ENCODE measurements around the gene BEST4. TPM values are rescaled to one million over a fixed set of nuclear protein-coding genes. Genes with fewer than 3 reads are reported as not detected.
"Not testable (repeated sequence)": the region's sequence is repeated elsewhere in the genome, so short reads cannot be mapped to it uniquely, and the experiment has no call there.

Gene BEST4
- total RNA-seq, 1 experiment from 2014 or later = not detected

- not testable (repeated sequence) for DNase-seq (ENCODE audit: low read depth in 1 of 2, low spot score in 2 of 2)
Observed at GRCh38 chr1:44824392-44824791, 36.4 kb upstream of the BEST4 start.

GRCh38 chr1:44822981-44823451, 35.0 kb upstream of the BEST4 start:
- no peak overlapping the region for H3K4me3 ChIP-seq
- H3K9me3 ChIP-seq (replicated peaks) = no peaks in the 10 kb centered on the region
- H3K27me3 ChIP-seq (replicated peaks) = no peaks in the 10 kb centered on the region
- H3K4me1 ChIP-seq (replicated peaks) = peaks cover 18% of the 10 kb centered on the region
- no peak for DNase-seq (ENCODE audit: low read depth in 1 of 2, low spot score in 2 of 2)
- H3K27ac ChIP-seq = no peak overlapping the region
- H3K36me3 ChIP-seq = peaks cover 7% of the 10 kb centered on the region

More at GRCh38 chr1:44824392-44824791, 36.4 kb upstream of the BEST4 start:
- H3K36me3 ChIP-seq; H3K4me1 ChIP-seq (replicated peaks); H3K27ac ChIP-seq; H3K27me3 ChIP-seq (replicated peaks); H3K9me3 ChIP-seq (replicated peaks); H3K4me3 ChIP-seq: not testable (repeated sequence)

GRCh38 chr1:44822131-44822701, 34.2 kb upstream of the BEST4 start:
- DNase-seq (ENCODE audit: low read depth in 1 of 2, low spot score in 2 of 2) = no peak
- Histone ChIP-seq H3K27me3 (replicated peaks) (no peaks in the 10 kb centered on the region), H3K4me1 (replicated peaks) (peaks cover 18% of the 10 kb centered on the region), H3K9me3 (replicated peaks) (no peaks in the 10 kb centered on the region), H3K27ac (no peak overlapping the region), H3K36me3 (peaks cover 7% of the 10 kb centered on the region), H3K4me3 (no peak overlapping the region)

GRCh38 chr1:44821240-44821715, 33.3 kb upstream of the BEST4 start:
- H3K27ac ChIP-seq = no peak overlapping the region
- no peak overlapping the region for H3K4me3 ChIP-seq
- no peak for DNase-seq (ENCODE audit: low read depth in 1 of 2, low spot score in 2 of 2)
- no peaks in the 10 kb centered on the region for H3K9me3 ChIP-seq (replicated peaks)
- H3K36me3 ChIP-seq = peaks cover 3% of the 10 kb centered on the region; the same call in 1 of the 2 replicates
- peaks cover 18% of the 10 kb centered on the region for H3K4me1 ChIP-seq (replicated peaks)
- H3K27me3 ChIP-seq (replicated peaks) = no peaks in the 10 kb centered on the region

- Histone ChIP-seq H3K36me3 (0 out of 2 replicates have a peak, but pooled peaks cover 3% of the 10 kb centered on the region), H3K4me3 (peak overlapping the region; percentile 21), H3K27ac (peak overlapping the region; percentile 100), H3K27me3 (replicated peaks) (no peaks in the 10 kb centered on the region), H3K4me1 (replicated peaks) (peaks cover 19% of the 10 kb centered on the region), H3K9me3 (replicated peaks) (no peaks in the 10 kb centered on the region)
- DNase-seq (ENCODE audit: low read depth in 1 of 2, low spot score in 2 of 2) = no peak
Observed at GRCh38 chr1:44820328-44821239, 32.6 kb upstream of the BEST4 start.

- Histone ChIP-seq H3K9me3 (replicated peaks) (no peaks in the 10 kb centered on the region), H3K4me3 (peak overlapping the region; percentile 21), H3K27ac (peak overlapping the region; percentile 100), H3K27me3 (replicated peaks) (no peaks in the 10 kb centered on the region), H3K36me3 (0 out of 2 replicates have a peak, but pooled peaks cover 3% of the 10 kb centered on the region), H3K4me1 (replicated peaks) (peaks cover 26% of the 10 kb centered on the region)
- peak; percentile 91 to 93 for DNase-seq (ENCODE audit: low read depth in 1 of 2, low spot score in 2 of 2)
Observed at GRCh38 chr1:44819608-44820327, 31.8 kb upstream of the BEST4 start.

GRCh38 chr1:44819196-44819607, 31.2 kb upstream of the BEST4 start:
- no peaks in the 10 kb centered on the region for H3K9me3 ChIP-seq (replicated peaks)
- peak overlapping the region; percentile 25 for H3K27ac ChIP-seq
- 0 out of 2 replicates have a peak, but pooled peaks cover 3% of the 10 kb centered on the region for H3K36me3 ChIP-seq
- no peaks in the 10 kb centered on the region for H3K27me3 ChIP-seq (replicated peaks)
- H3K4me1 ChIP-seq (replicated peaks) = peaks cover 26% of the 10 kb centered on the region
- DNase-seq (ENCODE audit: low read depth in 1 of 2, low spot score in 2 of 2) = no peak
- peak overlapping the region; percentile 7 for H3K4me3 ChIP-seq

- no peak overlapping the region for H3K27ac ChIP-seq
- no peaks in the 10 kb centered on the region for H3K9me3 ChIP-seq (replicated peaks)
- H3K4me3 ChIP-seq = no peak overlapping the region
- H3K27me3 ChIP-seq (replicated peaks) = no peaks in the 10 kb centered on the region
- peaks cover 26% of the 10 kb centered on the region for H3K4me1 ChIP-seq (replicated peaks)
- no peak for DNase-seq (ENCODE audit: low read depth in 1 of 2, low spot score in 2 of 2)
- H3K36me3 ChIP-seq = peaks cover 7% of the 10 kb centered on the region; the same call in 1 of the 2 replicates
Observed at GRCh38 chr1:44817771-44818495, 30.0 kb upstream of the BEST4 start.

- Histone ChIP-seq H3K4me1 (replicated peaks) (peaks cover 26% of the 10 kb centered on the region), H3K27me3 (replicated peaks) (no peaks in the 10 kb centered on the region), H3K27ac (no peak overlapping the region), H3K4me3 (no peak overlapping the region), H3K36me3 (peaks cover 6% of the 10 kb centered on the region; the same call in 1 of the 2 replicates), H3K9me3 (replicated peaks) (no peaks in the 10 kb centered on the region)
- DNase-seq (ENCODE audit: low read depth in 1 of 2, low spot score in 2 of 2) = no peak
Observed at GRCh38 chr1:44817307-44817706, 29.3 kb upstream of the BEST4 start.

- H3K4me1 ChIP-seq (replicated peaks) = peaks cover 36% of the 10 kb centered on the region
- not testable (repeated sequence) for H3K4me3 ChIP-seq; H3K9me3 ChIP-seq (replicated peaks); H3K36me3 ChIP-seq; H3K27me3 ChIP-seq (replicated peaks); DNase-seq (ENCODE audit: low read depth in 1 of 2, low spot score in 2 of 2); H3K27ac ChIP-seq
Observed at GRCh38 chr1:44815926-44816325, 28.0 kb upstream of the BEST4 start.

GRCh38 chr1:44812822-44813543, 25.0 kb upstream of the BEST4 start:
- Histone ChIP-seq H3K4me3 (no peak overlapping the region), H3K27ac (no peak overlapping the region)

GRCh38 chr1:44811234-44811633, 23.3 kb upstream of the BEST4 start:
- Histone ChIP-seq H3K27me3 (replicated peaks) (no peaks in the 10 kb centered on the region), H3K27ac (no peak overlapping the region), H3K4me3 (no peak overlapping the region), H3K36me3 (peaks cover 14% of the 10 kb centered on the region), H3K9me3 (replicated peaks) (no peaks in the 10 kb centered on the region), H3K4me1 (replicated peaks) (peaks cover 58% of the 10 kb centered on the region)
- DNase-seq (ENCODE audit: low read depth in 1 of 2, low spot score in 2 of 2) = no peak

More at GRCh38 chr1:44812822-44813543, 25.0 kb upstream of the BEST4 start:
- Histone ChIP-seq H3K4me1 (replicated peaks) (peaks cover 41% of the 10 kb centered on the region), H3K36me3 (peaks cover 6% of the 10 kb centered on the region; the same call in 1 of the 2 replicates), H3K27me3 (replicated peaks) (no peaks in the 10 kb centered on the region), H3K9me3 (replicated peaks) (no peaks in the 10 kb centered on the region)
- no peak for DNase-seq (ENCODE audit: low read depth in 1 of 2, low spot score in 2 of 2)
